GM20000 (cell line): ENCODE data around the gene LDHA.

ENCODE experiments used
- DNase-seq: peaks from one replicate; pipeline ENCODE4 v3.0.0; 2012; ENCODE audit warnings: low spot score
- CTCF ChIP-seq: IDR thresholded peaks from 2 replicates; pipeline ENCODE4 v1.5.1; 2012; ENCODE audit warnings: mild to moderate bottlenecking, control low read depth; ENCODE audit errors: extremely low read depth, missing control alignments

The LDHA gene

GRCh38 chr11:18455686-18456372 lies 61.5 kb downstream of the LDHA start, which contains the start of gene LDHAL6A:
TSS of gene LDHAL6A (plus strand) at chr11:18455856. CDS start at chr11:18456681, 825 bp downstream.
- DNase-seq, result no peak

DNA sequence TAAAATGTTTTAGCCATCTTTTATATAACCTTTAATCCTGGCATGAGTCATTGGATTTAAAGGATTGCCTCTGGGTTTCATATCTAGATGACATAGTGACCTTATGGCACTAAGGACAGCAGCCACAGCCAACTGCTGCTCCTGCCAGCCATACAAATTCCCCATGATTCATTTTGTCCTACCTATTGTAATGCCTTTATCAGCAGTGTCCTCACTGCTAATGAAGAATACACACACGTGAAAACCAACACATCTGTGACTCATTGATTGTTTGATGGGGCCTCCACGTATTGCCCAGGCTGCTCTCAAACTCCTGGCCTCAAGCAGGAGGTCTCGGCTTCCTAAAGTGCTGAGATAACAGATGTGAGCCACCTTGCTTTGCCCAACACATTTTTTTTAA lies 63.1 kb downstream of the LDHA start:
- no peak for TF ChIP-seq CTCF
- DNase-seq, result no peak

More at GRCh38 chr11:18455686-18456372, 61.5 kb downstream of the LDHA start, which contains the start of gene LDHAL6A:
- no peak for TF ChIP-seq CTCF
